ENCODE results near the gene DPP7. TPM values are rescaled to one million over a fixed set of nuclear protein-coding genes. Genes with fewer than 3 reads are reported as not detected.
A peak's percentile ranks its signal among the peaks of the same experiment; 100 is the strongest.

DPP7 gene
- total and polyA plus RNA-seq, 9 of the 15 experiments (the other 6 are each of a cell fraction or from before 2014, with no cell fraction given) = 0.99 to 365 (median 132) TPM

- TF ChIP-seq E2F3 (CRISPR knock-in tag; IDR thresholded peaks at IDR 0.05) (no peak), BRF1 (IDR thresholded peaks at IDR 0.05; ENCODE audit: borderline replicate concordance, extremely low read depth, insufficient read length) (no peak), CBFA2T3 (IDR thresholded peaks at IDR 0.05) (peak; percentile 83), NFE2L1 (tag; IDR thresholded peaks at IDR 0.05; ENCODE audit: borderline replicate concordance, low read depth) (no peak), ZNF263 (CRISPR knock-in tag; IDR thresholded peaks at IDR 0.05; ENCODE audit: borderline replicate concordance) (peak; percentile 67), CBX3 (IDR thresholded peaks at IDR 0.05; ENCODE audit: borderline replicate concordance in 1 of 2, low read length in 2 of 2) (peak in 1 of 2 experiments; percentile 21; a peak in 1 of 3 replicates), TCF3 (CRISPR knock-in tag; IDR thresholded peaks at IDR 0.05) (peak; percentile 87), ZSCAN29 (IDR thresholded peaks at IDR 0.05) (no peak), E2F8 (IDR thresholded peaks at IDR 0.05; ENCODE audit: low read depth, partially characterized antibody) (no peak), USF2 (CRISPR knock-in tag; IDR thresholded peaks at IDR 0.05) (peak; percentile 47), E4F1 (CRISPR knock-in tag; IDR thresholded peaks at IDR 0.05; ENCODE audit: borderline replicate concordance) (no peak), TFAP4 (CRISPR knock-in tag; IDR thresholded peaks at IDR 0.05; ENCODE audit: borderline replicate concordance) (peak; percentile 64; the same call in 1 of the 2 replicates), ELF4 (CRISPR knock-in tag; IDR thresholded peaks at IDR 0.05) (no peak), KDM4B (IDR thresholded peaks at IDR 0.05; ENCODE audit: borderline replicate concordance in 2 of 2, low read depth in 1 of 2) (no peak), TFE3 (CRISPR knock-in tag; IDR thresholded peaks at IDR 0.05) (peak; percentile 53), NFYB (IDR thresholded peaks at IDR 0.05; ENCODE audit: extremely low read depth, insufficient read length) (no peak), DPF2 (IDR thresholded peaks at IDR 0.05) (peak; percentile 41; the same call in 1 of the 2 replicates), TRIM28 (IDR thresholded peaks at IDR 0.05) (no peak), MECOM (CRISPR knock-in tag; IDR thresholded peaks at IDR 0.05) (no peak)
These were observed 43.3 kb upstream of the DPP7 start (continued) for GRCh38 chr9:137157618-137158415.

All from K562 (cell line).